Mesodermal cell (in vitro differentiated cells): Measurements from ENCODE around the gene KLHL29.

Experiments used
- H3K27ac ChIP-seq: 2 replicates; pipeline ENCODE4 v1.7.0; 2013; ENCODE audit warnings: mild to moderate bottlenecking, low read depth, low read length, moderate library complexity; ENCODE audit not compliant: severe bottlenecking
- H3K36me3 ChIP-seq: 2 replicates; pipeline ENCODE4 v1.7.1; 2013; ENCODE audit warnings: mild to moderate bottlenecking, low read length, moderate library complexity; ENCODE audit not compliant: control insufficient read depth, insufficient read depth
- H3K4me1 ChIP-seq: one replicate; pipeline ENCODE4 v1.7.1; 2013; ENCODE audit warnings: mild to moderate bottlenecking, low read length; ENCODE audit not compliant: insufficient read depth, control insufficient read depth, poor library complexity, severe bottlenecking
- H3K4me3 ChIP-seq: 2 replicates; pipeline ENCODE4 v1.7.0; 2013; ENCODE audit warnings: low read length, control low read depth, mild to moderate bottlenecking; ENCODE audit not compliant: insufficient read depth, poor library complexity, severe bottlenecking; ENCODE audit errors: extremely low read depth
- H3K9me3 ChIP-seq: 2 replicates; pipeline ENCODE4 v1.7.1; 2013; ENCODE audit warnings: mild to moderate bottlenecking, low read length, moderate library complexity; ENCODE audit not compliant: control insufficient read depth
- WGBS, 2 experiments: methylation state at CpG; one replicate each; pipeline ENCODE4 v1.1.5; 2013; ENCODE audit warnings: missing lambda C conversion rate in 2 of 2; ENCODE audit not compliant: insufficient coverage in 2 of 2; 5-methylcytosine and 5-hydroxymethylcytosine counted together

Gene KLHL29

GRCh38 chr2:23523373-23524260 is 138.6 kb downstream of the KLHL29 start:
- no peak overlapping the region for H3K27ac ChIP-seq
- H3K4me3 ChIP-seq = no peak overlapping the region
- peaks cover 20% of the 10 kb centered on the region for H3K4me1 ChIP-seq
- no peaks in the 10 kb centered on the region for H3K9me3 ChIP-seq
- no peaks in the 10 kb centered on the region for H3K36me3 ChIP-seq
- 85 to 89% methylated on average over 10 to 18 of the region's 20 CpGs for WGBS, 2 experiments

- Histone ChIP-seq H3K4me3 (no peak overlapping the region), H3K27ac (no peak overlapping the region), H3K9me3 (no peaks in the 10 kb centered on the region), H3K36me3 (no peaks in the 10 kb centered on the region), H3K4me1 (peaks cover 20% of the 10 kb centered on the region)
- WGBS, 2 experiments = 91 to 93% methylated on average over 17 to 18 of the region's 19 CpGs
Observed at GRCh38 chr2:23524261-23524706, 139.3 kb downstream of the KLHL29 start.

- Histone ChIP-seq H3K36me3 (no peaks in the 10 kb centered on the region), H3K27ac (no peak overlapping the region)
- WGBS, 2 experiments = 84 to 93% methylated on average over 10 to 14 of the region's 16 CpGs
Observed at GRCh38 chr2:23525137-23525765, 140.3 kb downstream of the KLHL29 start.

GRCh38 chr2:23526114-23526513 is 141.1 kb downstream of the KLHL29 start:
- Histone ChIP-seq H3K36me3 (no peaks in the 10 kb centered on the region), H3K27ac (no peak overlapping the region), H3K9me3 (no peaks in the 10 kb centered on the region), H3K4me3 (no peak overlapping the region), H3K4me1 (peaks cover 8% of the 10 kb centered on the region)
- 92 to 93% methylated on average over 18 to 19 of the region's 19 CpGs for WGBS, 2 experiments

More at GRCh38 chr2:23525137-23525765, 140.3 kb downstream of the KLHL29 start:
- Histone ChIP-seq H3K4me3 (no peak overlapping the region), H3K4me1 (peaks cover 12% of the 10 kb centered on the region), H3K9me3 (no peaks in the 10 kb centered on the region)

GRCh38 chr2:23526835-23527790 is 142.1 kb downstream of the KLHL29 start:
- Histone ChIP-seq H3K9me3 (no peaks in the 10 kb centered on the region), H3K4me1 (peaks cover 8% of the 10 kb centered on the region), H3K27ac (no peak overlapping the region), H3K4me3 (no peak overlapping the region), H3K36me3 (no peaks in the 10 kb centered on the region)
- 88 to 95% methylated on average over 21 to 24 of the region's 25 CpGs for WGBS, 2 experiments

GRCh38 chr2:23528171-23528570 is 143.2 kb downstream of the KLHL29 start:
- H3K36me3 ChIP-seq = no peaks in the 10 kb centered on the region
- no peak overlapping the region for H3K27ac ChIP-seq
- no peak overlapping the region for H3K4me3 ChIP-seq
- H3K4me1 ChIP-seq = peaks cover 16% of the 10 kb centered on the region
- no peaks in the 10 kb centered on the region for H3K9me3 ChIP-seq
- WGBS, 2 experiments = 89 to 91% methylated on average over 5 to 12 of the region's 12 CpGs

DNA sequence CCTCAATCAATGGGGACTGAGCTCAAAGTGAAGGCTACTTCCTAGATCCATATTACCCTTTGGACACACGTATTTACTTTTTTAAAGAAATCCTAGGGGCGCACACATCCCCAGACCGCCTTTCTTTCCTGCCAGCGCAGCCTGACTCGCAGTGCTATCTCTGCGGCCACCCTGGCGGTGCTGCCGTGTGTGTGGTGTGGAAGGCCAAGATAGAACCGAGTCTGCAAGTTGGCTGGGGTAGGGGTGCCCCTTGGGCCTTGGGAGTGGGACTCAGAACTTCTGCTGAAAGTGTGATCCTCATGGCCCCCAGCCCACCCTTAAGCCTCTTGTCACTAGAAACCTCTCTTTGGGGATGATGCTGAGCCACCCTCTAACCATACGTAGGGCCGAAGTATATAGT is 143.7 kb downstream of the KLHL29 start:
- Histone ChIP-seq H3K4me3 (no peak overlapping the region), H3K36me3 (no peaks in the 10 kb centered on the region), H3K4me1 (peaks cover 12% of the 10 kb centered on the region), H3K27ac (no peak overlapping the region), H3K9me3 (no peaks in the 10 kb centered on the region)
- WGBS, 2 experiments = 76 to 90% methylated on average over 2 to 10 of the region's 11 CpGs

- Histone ChIP-seq H3K36me3 (no peaks in the 10 kb centered on the region), H3K4me3 (no peak overlapping the region), H3K27ac (no peak overlapping the region), H3K4me1 (peaks cover 8% of the 10 kb centered on the region), H3K9me3 (no peaks in the 10 kb centered on the region)
- WGBS, 2 experiments = 91 to 96% methylated on average over 10 to 11 of the region's 11 CpGs
Observed at GRCh38 chr2:23529659-23530058, 144.7 kb downstream of the KLHL29 start.

DNA sequence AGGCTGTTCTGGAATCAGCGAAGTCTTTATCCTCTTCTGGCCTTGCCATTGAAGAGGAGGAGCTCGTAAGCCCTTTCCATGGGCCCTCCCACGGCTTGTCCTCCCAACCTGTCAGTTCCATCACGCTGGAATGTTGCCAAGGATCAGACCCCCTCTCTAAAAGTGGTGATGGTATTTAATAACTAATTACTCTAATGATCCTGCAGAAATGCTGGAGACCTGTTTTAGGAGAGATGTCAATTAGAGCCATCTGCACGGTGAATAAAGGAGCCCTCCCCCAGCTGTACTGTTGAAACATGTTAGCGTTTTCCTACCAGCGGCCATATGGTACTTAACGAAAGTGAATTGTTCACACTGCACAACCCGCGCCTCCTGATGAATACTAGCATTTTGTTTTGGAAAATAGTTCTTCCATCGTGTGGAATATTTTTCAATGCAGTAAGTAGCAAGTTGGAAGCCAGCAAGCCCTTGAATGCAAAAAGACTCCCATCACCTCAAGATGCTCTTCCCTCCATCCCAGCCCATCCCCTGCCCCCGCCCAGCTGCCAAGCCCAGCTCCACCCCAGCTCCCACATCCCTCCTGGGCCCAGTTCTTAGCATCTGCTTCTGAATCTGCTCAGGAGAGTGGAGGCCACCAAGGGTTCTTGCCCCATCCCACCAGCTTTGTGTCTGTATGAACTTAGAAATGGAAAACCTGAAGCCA is 145.4 kb downstream of the KLHL29 start:
- 90 to 94% methylated on average over 8 to 9 of the region's 12 CpGs for WGBS, 2 experiments
- no peaks in the 10 kb centered on the region for H3K9me3 ChIP-seq
- H3K4me3 ChIP-seq = no peak overlapping the region
- H3K36me3 ChIP-seq = no peaks in the 10 kb centered on the region
- H3K27ac ChIP-seq = no peak overlapping the region
- peaks cover 8% of the 10 kb centered on the region for H3K4me1 ChIP-seq

- 92 to 100% methylated on average over 5 of the region's 5 CpGs for WGBS, 2 experiments
- H3K9me3 ChIP-seq = no peaks in the 10 kb centered on the region
- no peaks in the 10 kb centered on the region for H3K36me3 ChIP-seq
- H3K4me3 ChIP-seq = no peak overlapping the region
- H3K27ac ChIP-seq = no peak overlapping the region
- peaks cover 8% of the 10 kb centered on the region for H3K4me1 ChIP-seq
Observed at GRCh38 chr2:23530909-23531276, 145.9 kb downstream of the KLHL29 start.
